Stimulated activated CD8-positive, alpha-beta memory T cell treated with anti-CD3 and anti-CD28 coated beads, Interleukin-7, amount 100 ng/mL, for 24 hours (primary cell): ENCODE results near the gene IER5.

Experiments
- DNase-seq: peaks from one replicate; pipeline ENCODE4 v3.0.0-alpha.2; 2020; ENCODE audit warnings: low read depth

IER5 gene

DNA sequence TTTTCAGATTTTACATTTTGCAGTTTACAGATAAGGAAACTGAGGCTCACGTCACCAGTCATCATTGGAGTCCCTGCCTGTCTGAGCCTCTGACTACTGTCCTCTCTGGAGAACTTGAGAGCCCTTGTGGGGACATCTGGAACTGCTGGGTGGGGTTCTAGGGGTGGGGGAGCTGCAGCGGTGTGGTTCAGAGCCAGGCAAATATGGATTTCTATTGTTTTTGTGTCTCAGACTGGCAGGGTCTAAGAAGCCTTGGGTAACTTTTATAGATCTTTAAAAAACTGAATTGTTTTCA is 46.9 kb downstream of the IER5 start:
- DNase-seq: no peak

DNA sequence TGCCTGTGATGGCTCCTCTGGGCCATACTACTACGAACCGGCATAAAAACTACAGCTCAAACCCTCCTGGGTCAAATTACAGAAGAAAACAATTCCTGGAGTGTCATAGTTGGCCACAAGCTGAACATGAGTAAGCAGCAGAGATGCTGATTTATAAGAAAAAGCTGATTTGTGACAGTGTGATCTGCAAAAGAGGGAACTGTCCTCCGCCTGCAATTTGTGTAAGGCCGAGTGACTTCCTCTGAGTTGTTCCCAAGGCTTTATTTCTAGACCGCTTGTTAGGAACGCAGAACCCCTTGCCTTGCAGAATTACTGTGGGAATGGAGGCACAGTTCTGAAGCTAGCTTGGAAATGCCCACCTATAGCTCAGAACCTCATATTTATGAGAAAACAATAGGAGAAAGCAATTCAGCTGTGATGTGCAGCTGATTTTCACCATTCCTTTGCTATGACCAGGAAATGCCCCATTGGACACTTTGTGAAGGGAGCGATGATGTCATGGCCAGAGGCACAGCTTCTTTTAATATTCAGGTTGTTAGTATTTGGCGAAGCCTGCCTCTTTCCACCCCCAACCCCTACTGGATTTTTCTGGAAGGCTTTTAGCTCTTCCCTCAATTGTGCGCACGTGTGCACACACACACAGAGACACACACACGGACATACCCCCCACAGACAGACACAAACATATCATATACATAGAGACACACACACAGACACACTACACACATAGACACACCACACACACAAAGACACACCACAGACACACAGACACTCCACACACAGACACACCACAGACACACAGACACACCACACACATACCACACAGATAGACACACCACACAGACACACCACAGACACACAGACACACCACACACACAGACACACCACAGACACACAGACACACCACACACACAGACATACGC is 47.6 kb downstream of the IER5 start:
- DNase-seq: no peak

GRCh38 chr1:181136738-181137122 is 48.2 kb downstream of the IER5 start:
- no peak for DNase-seq

GRCh38 chr1:181137217-181137743 is 48.8 kb downstream of the IER5 start:
- DNase-seq: no peak

DNA sequence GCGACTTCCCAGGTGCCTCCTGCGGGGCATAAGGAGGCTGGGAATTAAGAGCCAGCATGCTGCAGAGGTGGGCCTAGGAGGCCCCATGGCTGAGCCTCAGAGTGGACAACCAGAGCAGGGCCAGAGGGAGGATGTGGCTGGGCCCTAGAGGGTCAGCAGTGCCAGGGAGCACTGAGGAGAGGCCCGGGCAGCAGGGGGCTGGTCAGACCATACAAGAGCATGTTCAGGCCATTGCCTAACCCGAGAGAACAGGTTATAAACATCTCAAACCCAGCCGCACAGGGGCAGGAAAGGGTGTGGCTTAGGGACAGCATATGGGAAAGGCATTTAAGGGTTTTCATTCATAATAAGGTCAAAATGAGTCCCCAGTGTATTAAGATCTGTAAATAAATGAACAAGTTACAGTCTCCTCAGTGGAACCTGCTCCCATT is 51.1 kb downstream of the IER5 start:
- DNase-seq: no peak

DNA sequence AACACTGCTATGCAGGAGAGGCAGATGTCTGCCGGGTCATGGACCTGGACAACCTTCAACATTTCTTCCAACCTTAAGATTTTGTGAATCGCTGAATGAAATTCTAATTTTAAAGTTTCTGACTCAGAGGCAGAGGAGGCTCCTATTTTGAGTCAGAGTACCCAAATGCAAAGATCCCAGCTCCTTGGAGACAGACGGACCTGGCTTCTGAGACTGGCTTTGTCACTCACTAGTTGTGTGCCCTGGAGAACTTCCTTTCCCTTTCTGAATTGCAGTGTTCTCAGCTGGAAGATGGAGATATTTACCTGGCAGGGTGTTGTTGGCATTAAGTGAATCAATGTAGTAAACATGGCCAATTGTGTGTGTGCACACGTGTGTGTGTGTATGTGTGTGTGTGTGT is 51.9 kb downstream of the IER5 start:
- no peak for DNase-seq

DNA sequence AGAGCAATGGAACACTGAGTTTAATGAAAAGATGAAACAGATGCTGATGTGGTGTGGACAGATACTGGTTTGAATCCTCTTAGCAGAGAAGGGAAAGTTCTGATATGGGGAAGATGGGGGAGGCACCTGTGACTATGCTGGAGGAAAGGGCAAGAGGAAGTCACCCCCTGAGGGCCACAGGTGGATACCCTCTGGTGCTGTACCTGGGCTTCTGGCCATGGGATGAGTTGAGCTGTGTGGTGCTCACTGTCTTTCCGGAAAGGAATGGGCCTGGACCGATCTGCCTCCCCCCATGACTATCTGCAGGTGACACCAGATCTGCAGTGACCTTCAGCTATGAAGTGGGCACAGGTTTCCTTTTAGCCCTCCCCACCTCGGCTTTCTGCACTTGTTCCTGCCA is 52.4 kb downstream of the IER5 start:
- no peak for DNase-seq

- peak; percentile 41 for DNase-seq
These were observed 53.0 kb downstream of the IER5 start for GRCh38 chr1:181141431-181141910.
